SK-N-SH treated with all-trans-retinoic acid at 6 μM for 48 hours (cell line): ENCODE measurements around the gene GABBR2.

Source experiments
- ARNTL ChIP-seq: fragments of 450-650 bp; formaldehyde crosslinking; IDR thresholded peaks from 2 replicates; pipeline ENCODE4 v1.5.0; 2020; ENCODE audit warnings: low read depth, mild to moderate bottlenecking, moderate library complexity, borderline replicate concordance
- BACH2 ChIP-seq: fragments of 250-450 bp; sonication (Bioruptor Pico); IDR thresholded peaks from 2 replicates; pipeline ENCODE4 v1.9.0; 2021; ENCODE audit warnings: mild to moderate bottlenecking, borderline replicate concordance
- CREB5 ChIP-seq: fragments of 250-450 bp; sonication (Bioruptor Pico); IDR thresholded peaks from 2 replicates; pipeline ENCODE4 v1.5.1; 2020; ENCODE audit warnings: low read depth, mild to moderate bottlenecking, moderate library complexity
- CSRNP3 ChIP-seq: fragments of 250-450 bp; sonication (Bioruptor Pico); IDR thresholded peaks from 2 replicates; pipeline ENCODE4 v1.5.1; 2021; ENCODE audit warnings: mild to moderate bottlenecking, moderate library complexity
- GLIS3 ChIP-seq: fragments of 250-450 bp; sonication (Bioruptor Pico); IDR thresholded peaks from 2 replicates; pipeline ENCODE4 v1.5.0; 2020; ENCODE audit warnings: mild to moderate bottlenecking, moderate library complexity
- PATZ1 ChIP-seq: fragments of 250-450 bp; sonication (Bioruptor Pico); IDR thresholded peaks from 2 replicates; pipeline ENCODE4 v1.8.0; 2020; ENCODE audit warnings: mild to moderate bottlenecking, moderate library complexity, borderline replicate concordance
- POU6F1 ChIP-seq: fragments of 250-450 bp; sonication (Bioruptor Pico); IDR thresholded peaks from 2 replicates; pipeline ENCODE4 v1.8.0; 2021; ENCODE audit warnings: low read depth, mild to moderate bottlenecking, moderate library complexity, borderline replicate concordance
- SNAI2 ChIP-seq: fragments of 250-450 bp; sonication (Bioruptor Pico); IDR thresholded peaks from 2 replicates; pipeline ENCODE4 v1.5.0; 2020; ENCODE audit warnings: mild to moderate bottlenecking, moderate library complexity
- TOX ChIP-seq: fragments of 250-450 bp; sonication (Bioruptor Pico); IDR thresholded peaks from 2 replicates; pipeline ENCODE4 v1.8.0; 2021; ENCODE audit warnings: mild to moderate bottlenecking, moderate library complexity, borderline replicate concordance

GRCh38 chr9:98291820-98292219, 416.9 kb downstream of the GABBR2 start:
- TF ChIP-seq ARNTL (CRISPR knock-in tag) (no peak), PATZ1 (CRISPR knock-in tag) (no peak), GLIS3 (CRISPR knock-in tag) (no peak), SNAI2 (CRISPR knock-in tag) (no peak), TOX (CRISPR knock-in tag) (no peak), BACH2 (CRISPR knock-in tag) (no peak), CSRNP3 (CRISPR knock-in tag) (no peak), POU6F1 (CRISPR knock-in tag) (no peak), CREB5 (CRISPR knock-in tag) (no peak)
